Neural cell (in vitro differentiated cells): ENCODE results near the gene FAM20C. TPM values are rescaled to one million over a fixed set of nuclear protein-coding genes. Genes with fewer than 3 reads are reported as not detected.
A peak's percentile ranks its signal among the peaks of the same experiment; 100 is the strongest.

ENCODE experiments used
- H2AFZ ChIP-seq: fragments of 200-600, 300-800 bp; sonication (generic), shearing (Covaris generic); 2 replicates; pipeline ENCODE4 v1.6.0; 2014; ENCODE audit warnings: low read depth, mild to moderate bottlenecking, antibody characterized with exemption, low read length, moderate library complexity
- H3F3A ChIP-seq: fragments of 200-600 bp; shearing (Covaris generic); 2 replicates; pipeline ENCODE4 v1.6.1; 2016; ENCODE audit warnings: mild to moderate bottlenecking, moderate library complexity, mixed read lengths, antibody characterized with exemption, low read length; ENCODE audit not compliant: insufficient read depth, poor library complexity, severe bottlenecking
- H3K27ac ChIP-seq: fragments of 200-600, 300-800 bp; sonication (generic), shearing (Covaris generic); 2 replicates; pipeline ENCODE4 v1.5.1; 2014; ENCODE audit warnings: mild to moderate bottlenecking, low read length, moderate library complexity
- H3K27me3 ChIP-seq: fragments of 300-800, 200-600 bp; sonication (generic), shearing (Covaris generic); 2 replicates; pipeline ENCODE4 v1.6.0; 2014; ENCODE audit warnings: mild to moderate bottlenecking, low read depth, low read length, moderate library complexity; ENCODE audit not compliant: insufficient read depth
- H3K36me3 ChIP-seq: fragments of 300-800, 200-600 bp; sonication (generic), shearing (Covaris generic); 2 replicates; pipeline ENCODE4 v1.5.1; 2014; ENCODE audit warnings: mild to moderate bottlenecking, antibody characterized with exemption, low read length, moderate library complexity; ENCODE audit not compliant: insufficient read depth
- H3K4me2 ChIP-seq: fragments of 300-800, 200-600 bp; sonication (generic), shearing (Covaris generic); 2 replicates; pipeline ENCODE4 v1.6.0; 2014; ENCODE audit warnings: mild to moderate bottlenecking, low read length
- H3K4me3 ChIP-seq: fragments of 300-800, 200-600 bp; sonication (generic), shearing (Covaris generic); 2 replicates; pipeline ENCODE4 v1.5.1; 2014; ENCODE audit warnings: mild to moderate bottlenecking, low read length, moderate library complexity
- H3K79me2 ChIP-seq: fragments of 200-600 bp; shearing (Covaris generic); replicated peaks from 2 replicates; pipeline ENCODE4 v1.6.0; 2014; ENCODE audit warnings: mild to moderate bottlenecking, low read length, moderate library complexity; ENCODE audit not compliant: insufficient read depth
- H3K9ac ChIP-seq: fragments of 300-800, 200-600 bp; sonication (generic), shearing (Covaris generic); 2 replicates; pipeline ENCODE4 v1.6.1; 2016; ENCODE audit warnings: mild to moderate bottlenecking, low read length, mixed read lengths
- H3K9me2 ChIP-seq: fragments of 200-600 bp; shearing (Covaris generic); 2 replicates; pipeline ENCODE4 v1.6.1; 2016; ENCODE audit warnings: mild to moderate bottlenecking, low read length, mixed read lengths; ENCODE audit not compliant: insufficient read depth
- H3K9me3 ChIP-seq: fragments of 200-600, 300-800 bp; sonication (generic), shearing (Covaris generic); 2 replicates; pipeline ENCODE4 v1.6.1; 2016; ENCODE audit warnings: mild to moderate bottlenecking, mixed run types, low read length, moderate library complexity, mixed read lengths
- H4K20me1 ChIP-seq: fragments of 200-600 bp; shearing (Covaris generic); 2 replicates; pipeline ENCODE4 v1.6.1; 2016; ENCODE audit warnings: mild to moderate bottlenecking, mixed run types; ENCODE audit not compliant: insufficient read depth
- CTCF ChIP-seq: fragments of 450-650 bp; IDR thresholded peaks from 2 replicates; pipeline ENCODE4 v1.5.1; 2014; ENCODE audit warnings: antibody characterized with exemption, mild to moderate bottlenecking, moderate library complexity; ENCODE audit not compliant: poor library complexity, severe bottlenecking
- EP300 ChIP-seq: fragments of 450-650 bp; conservative IDR thresholded peaks from 2 replicates; pipeline ENCODE4 v1.6.1; 2014; ENCODE audit warnings: antibody characterized with exemption, mild to moderate bottlenecking, moderate library complexity; ENCODE audit not compliant: poor library complexity, severe bottlenecking
- EZH2 ChIP-seq: fragments of 200-600, 300-800 bp; shearing (Covaris generic), sonication (generic); IDR thresholded peaks from 2 replicates; pipeline ENCODE4 v1.6.1; 2014; ENCODE audit warnings: antibody characterized with exemption, low read length, borderline replicate concordance, mild to moderate bottlenecking; ENCODE audit not compliant: insufficient read depth, poor library complexity, severe bottlenecking
- MXI1 ChIP-seq: fragments of 450-650 bp; conservative IDR thresholded peaks from 2 replicates; pipeline ENCODE4 v1.6.1; 2014; ENCODE audit warnings: antibody characterized with exemption, mild to moderate bottlenecking; ENCODE audit not compliant: poor library complexity, severe bottlenecking
- POLR2AphosphoS5 ChIP-seq: IDR thresholded peaks from 2 replicates; pipeline ENCODE4 v1.6.1; 2012
- RAD21 ChIP-seq: fragments of 450-650 bp; conservative IDR thresholded peaks from 2 replicates; pipeline ENCODE4 v1.6.1; 2014; ENCODE audit warnings: antibody characterized with exemption, mild to moderate bottlenecking, moderate library complexity
- REST ChIP-seq: IDR thresholded peaks from 2 replicates; pipeline ENCODE4 v1.6.1; 2012; ENCODE audit warnings: borderline replicate concordance
- SMC3 ChIP-seq: fragments of 450-650 bp; conservative IDR thresholded peaks from 2 replicates; pipeline ENCODE4 v1.6.1; 2014; ENCODE audit warnings: antibody characterized with exemption, mild to moderate bottlenecking, moderate library complexity; ENCODE audit not compliant: poor library complexity
- TAF1 ChIP-seq: IDR thresholded peaks from 2 replicates; pipeline ENCODE4 v1.6.1; 2012; ENCODE audit warnings: low read depth
- polyA plus RNA-seq: library from polyadenylated mRNA; depleted of rRNA; stranded (reverse); fragments of >200 nt; gene quantifications from 2 replicates; pipeline ENCODE4 v1.2.3, GENCODE V29; 2014

The FAM20C gene
- polyA plus RNA-seq, 1 donor from 2014 or later: 22.7 TPM

- Histone ChIP-seq H3K9me2 (no peaks in the 10 kb centered on the region), H3K9ac (no peak overlapping the region), H3K4me2 (no peak overlapping the region), H3K27ac (no peak overlapping the region), H3K4me3 (peak overlapping the region; percentile 79), H3F3A (no peaks in the 10 kb centered on the region), H3K36me3 (peaks cover 6% of the 10 kb centered on the region), H3K27me3 (no peaks in the 10 kb centered on the region), H3K79me2 (peaks cover 46% of the 10 kb centered on the region), H2AFZ (no peak overlapping the region), H3K9me3 (no peaks in the 10 kb centered on the region), H4K20me1 (no peaks in the 10 kb centered on the region)
- no peak for TF ChIP-seq RAD21
- no peak for TF ChIP-seq CTCF
- TF ChIP-seq EZH2: no peak
- TF ChIP-seq MXI1: no peak
These were observed 3.4 kb downstream of the FAM20C start for GRCh38 chr7:195830-196128.

GRCh38 chr7:196283-196682, 3.9 kb downstream of the FAM20C start:
- H3K79me2 ChIP-seq: peaks cover 41% of the 10 kb centered on the region
- H3K36me3 ChIP-seq: peaks cover 6% of the 10 kb centered on the region
- no peak overlapping the region for H3K4me2 ChIP-seq
- H3K27me3 ChIP-seq: no peaks in the 10 kb centered on the region
- no peak overlapping the region for H2AFZ ChIP-seq
- TF ChIP-seq POLR2AphosphoS5 (no peak), EP300 (no peak), SMC3 (no peak), TAF1 (no peak), EZH2 (no peak), CTCF (no peak), MXI1 (no peak), RAD21 (no peak), REST (no peak)
- H3K9ac ChIP-seq: no peak overlapping the region
- no peaks in the 10 kb centered on the region for H3F3A ChIP-seq
- no peaks in the 10 kb centered on the region for H4K20me1 ChIP-seq
- H3K9me3 ChIP-seq: no peaks in the 10 kb centered on the region
- no peak overlapping the region for H3K27ac ChIP-seq
- no peaks in the 10 kb centered on the region for H3K9me2 ChIP-seq
- H3K4me3 ChIP-seq: peak overlapping the region; percentile 79
